Erythroblast (primary cell): ENCODE results near the gene PTPRN2.

Experiments
- GATA1 ChIP-seq: IDR thresholded peaks from 2 replicates; pipeline ENCODE4 v1.6.1; 2011; ENCODE audit warnings: low read depth, mild to moderate bottlenecking, control low read depth, low read length, moderate library complexity
- POLR2A ChIP-seq: IDR thresholded peaks from 2 replicates; pipeline ENCODE4 v1.6.1; 2011; ENCODE audit warnings: mild to moderate bottlenecking, low read length

DNA sequence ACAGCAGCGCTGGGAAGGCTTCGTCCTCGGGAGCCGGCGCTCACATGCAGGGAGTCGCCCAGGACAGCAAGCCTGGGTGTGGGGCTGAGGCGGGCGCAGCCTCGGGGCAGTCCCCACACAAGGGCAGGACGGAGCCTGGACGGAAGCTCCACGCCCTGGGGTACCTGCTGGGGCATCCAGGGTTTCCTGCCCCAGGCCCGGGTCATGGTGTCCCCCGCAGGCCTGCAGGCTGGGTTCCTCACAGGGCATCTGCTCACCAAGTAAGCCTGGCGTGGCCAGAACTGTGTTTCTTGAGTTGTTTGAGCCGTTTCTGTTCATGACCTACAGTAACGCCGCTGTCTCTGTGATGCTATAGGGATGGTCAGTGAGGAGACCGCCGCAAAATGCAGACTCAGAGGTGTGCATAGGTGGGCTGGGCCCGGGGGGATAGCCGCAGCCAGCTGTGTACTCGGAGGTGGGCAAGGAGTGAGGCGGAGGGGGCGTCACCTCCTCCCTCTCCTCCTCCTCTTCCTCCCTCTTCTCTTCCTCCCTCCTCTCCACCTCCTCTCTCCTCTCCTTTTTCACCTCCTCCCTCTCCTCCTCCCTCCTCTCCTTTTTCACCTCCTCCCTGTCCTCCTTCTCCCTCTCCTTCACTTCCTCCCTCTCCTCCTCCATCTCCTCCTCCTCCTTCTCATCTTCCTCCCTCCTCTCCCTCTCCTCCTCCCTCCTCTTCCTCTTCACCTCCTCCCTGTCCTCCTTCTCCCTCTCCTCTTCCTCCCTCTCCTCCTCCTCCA, 811.9 kb downstream of the PTPRN2 start:
- TF ChIP-seq POLR2A: no peak
- TF ChIP-seq GATA1: no peak
